ENCODE results near the gene LIN28A.

GRCh38 chr1:26478159-26478558, 67.5 kb downstream of the LIN28A start:
- TF ChIP-seq CTCF (IDR thresholded peaks at IDR 0.05) = no peak
- TF ChIP-seq POLR2A (IDR thresholded peaks at IDR 0.05) = no peak

All from gastroesophageal sphincter (tissue), 3 donors.